SK-N-SH treated with all-trans-retinoic acid at 6 μM for 48 hours (cell line): ENCODE measurements around the gene NR1H4.

Experiments used
- ARNTL ChIP-seq: fragments of 450-650 bp; formaldehyde crosslinking; IDR thresholded peaks from 2 replicates; pipeline ENCODE4 v1.5.0; 2020; ENCODE audit warnings: low read depth, mild to moderate bottlenecking, moderate library complexity, borderline replicate concordance
- CREB5 ChIP-seq: fragments of 250-450 bp; sonication (Bioruptor Pico); IDR thresholded peaks from 2 replicates; pipeline ENCODE4 v1.5.1; 2020; ENCODE audit warnings: low read depth, mild to moderate bottlenecking, moderate library complexity
- ESRRG ChIP-seq: fragments of 250-450 bp; sonication (Bioruptor Pico); IDR thresholded peaks from 2 replicates; pipeline ENCODE4 v1.6.1; 2021; ENCODE audit warnings: mild to moderate bottlenecking
- GLIS3 ChIP-seq: fragments of 250-450 bp; sonication (Bioruptor Pico); IDR thresholded peaks from 2 replicates; pipeline ENCODE4 v1.5.0; 2020; ENCODE audit warnings: mild to moderate bottlenecking, moderate library complexity
- ISL1 ChIP-seq: fragments of 250-450 bp; sonication (Bioruptor Pico); IDR thresholded peaks from 2 replicates; pipeline ENCODE4 v2.1.2; 2022; ENCODE audit warnings: mild to moderate bottlenecking, moderate library complexity
- RARB ChIP-seq: fragments of 250-450 bp; sonication (Bioruptor Pico); IDR thresholded peaks from 2 replicates; pipeline ENCODE4 v1.8.0; 2021; ENCODE audit warnings: mild to moderate bottlenecking, moderate library complexity
- SNAI2 ChIP-seq: fragments of 250-450 bp; sonication (Bioruptor Pico); IDR thresholded peaks from 2 replicates; pipeline ENCODE4 v1.5.0; 2020; ENCODE audit warnings: mild to moderate bottlenecking, moderate library complexity
- ZFP3 ChIP-seq: fragments of 250-450 bp; sonication (Bioruptor Pico); IDR thresholded peaks from 2 replicates; pipeline ENCODE4 v1.5.0; 2020; ENCODE audit warnings: mild to moderate bottlenecking, moderate library complexity
- ZFP30 ChIP-seq: fragments of 450-650 bp; formaldehyde crosslinking; IDR thresholded peaks from 2 replicates; pipeline ENCODE4 v1.5.0; 2022; ENCODE audit warnings: mild to moderate bottlenecking, moderate library complexity
- TF ChIP-seq, protein P1 (sequence below): fragments of 250-450 bp; sonication (Bioruptor Pico); IDR thresholded peaks from 2 replicates; pipeline ENCODE4 v1.8.0; 2020; ENCODE audit warnings: mild to moderate bottlenecking, moderate library complexity, borderline replicate concordance
- TF ChIP-seq, protein P2 (sequence below): fragments of 250-450 bp; sonication (Bioruptor Pico); IDR thresholded peaks from 2 replicates; pipeline ENCODE4 v1.5.0; 2020; ENCODE audit warnings: mild to moderate bottlenecking, moderate library complexity

- TF ChIP-seq ARNTL (CRISPR knock-in tag) (no peak), CREB5 (CRISPR knock-in tag) (no peak), RARB (CRISPR knock-in tag) (no peak), ZFP30 (CRISPR knock-in tag) (no peak), GLIS3 (CRISPR knock-in tag) (no peak), ZFP3 (CRISPR knock-in tag) (no peak), ISL1 (CRISPR knock-in tag) (no peak), SNAI2 (CRISPR knock-in tag) (no peak), ESRRG (no peak)
- TF ChIP-seq, protein P1, sequence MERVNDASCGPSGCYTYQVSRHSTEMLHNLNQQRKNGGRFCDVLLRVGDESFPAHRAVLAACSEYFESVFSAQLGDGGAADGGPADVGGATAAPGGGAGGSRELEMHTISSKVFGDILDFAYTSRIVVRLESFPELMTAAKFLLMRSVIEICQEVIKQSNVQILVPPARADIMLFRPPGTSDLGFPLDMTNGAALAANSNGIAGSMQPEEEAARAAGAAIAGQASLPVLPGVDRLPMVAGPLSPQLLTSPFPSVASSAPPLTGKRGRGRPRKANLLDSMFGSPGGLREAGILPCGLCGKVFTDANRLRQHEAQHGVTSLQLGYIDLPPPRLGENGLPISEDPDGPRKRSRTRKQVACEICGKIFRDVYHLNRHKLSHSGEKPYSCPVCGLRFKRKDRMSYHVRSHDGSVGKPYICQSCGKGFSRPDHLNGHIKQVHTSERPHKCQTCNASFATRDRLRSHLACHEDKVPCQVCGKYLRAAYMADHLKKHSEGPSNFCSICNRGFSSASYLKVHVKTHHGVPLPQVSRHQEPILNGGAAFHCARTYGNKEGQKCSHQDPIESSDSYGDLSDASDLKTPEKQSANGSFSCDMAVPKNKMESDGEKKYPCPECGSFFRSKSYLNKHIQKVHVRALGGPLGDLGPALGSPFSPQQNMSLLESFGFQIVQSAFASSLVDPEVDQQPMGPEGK, result no peak
- TF ChIP-seq, protein P2, sequence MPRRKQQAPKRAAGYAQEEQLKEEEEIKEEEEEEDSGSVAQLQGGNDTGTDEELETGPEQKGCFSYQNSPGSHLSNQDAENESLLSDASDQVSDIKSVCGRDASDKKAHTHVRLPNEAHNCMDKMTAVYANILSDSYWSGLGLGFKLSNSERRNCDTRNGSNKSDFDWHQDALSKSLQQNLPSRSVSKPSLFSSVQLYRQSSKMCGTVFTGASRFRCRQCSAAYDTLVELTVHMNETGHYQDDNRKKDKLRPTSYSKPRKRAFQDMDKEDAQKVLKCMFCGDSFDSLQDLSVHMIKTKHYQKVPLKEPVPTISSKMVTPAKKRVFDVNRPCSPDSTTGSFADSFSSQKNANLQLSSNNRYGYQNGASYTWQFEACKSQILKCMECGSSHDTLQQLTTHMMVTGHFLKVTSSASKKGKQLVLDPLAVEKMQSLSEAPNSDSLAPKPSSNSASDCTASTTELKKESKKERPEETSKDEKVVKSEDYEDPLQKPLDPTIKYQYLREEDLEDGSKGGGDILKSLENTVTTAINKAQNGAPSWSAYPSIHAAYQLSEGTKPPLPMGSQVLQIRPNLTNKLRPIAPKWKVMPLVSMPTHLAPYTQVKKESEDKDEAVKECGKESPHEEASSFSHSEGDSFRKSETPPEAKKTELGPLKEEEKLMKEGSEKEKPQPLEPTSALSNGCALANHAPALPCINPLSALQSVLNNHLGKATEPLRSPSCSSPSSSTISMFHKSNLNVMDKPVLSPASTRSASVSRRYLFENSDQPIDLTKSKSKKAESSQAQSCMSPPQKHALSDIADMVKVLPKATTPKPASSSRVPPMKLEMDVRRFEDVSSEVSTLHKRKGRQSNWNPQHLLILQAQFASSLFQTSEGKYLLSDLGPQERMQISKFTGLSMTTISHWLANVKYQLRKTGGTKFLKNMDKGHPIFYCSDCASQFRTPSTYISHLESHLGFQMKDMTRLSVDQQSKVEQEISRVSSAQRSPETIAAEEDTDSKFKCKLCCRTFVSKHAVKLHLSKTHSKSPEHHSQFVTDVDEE (CRISPR knock-in tag), result no peak
Measured at GRCh38 chr12:100468126-100468525, 5.5 kb upstream of the NR1H4 start.
